ENCODE data around the gene TIAL1. TPM values are rescaled to one million over a fixed set of nuclear protein-coding genes. Genes with fewer than 3 reads are reported as not detected.

The TIAL1 gene
- total and polyA plus RNA-seq, 2 of the 13 experiments (the other 11 are each of a cell fraction or from before 2014, with no cell fraction given): 31.5 to 148 TPM

GRCh38 chr10:119525116-119525515 lies 71.6 kb downstream of the TIAL1 start:
- Histone ChIP-seq H3K4me3 (replicated peaks in 1 of 3; ENCODE audit: insufficient read depth in 1 of 3, low read depth in 2 of 3, low read length in 3 of 3) (no peak overlapping the region), H3K27ac (ENCODE audit: extremely low read length, insufficient read depth, low read length) (no peak overlapping the region), H3K36me3 (replicated peaks in 1 of 2; ENCODE audit: control insufficient read depth in 1 of 2, insufficient read depth in 2 of 2, low read length in 2 of 2) (no peaks in the 10 kb centered on the region), H3K27me3 (ENCODE audit: control insufficient read depth in 1 of 2, insufficient read depth in 2 of 2, low read length in 2 of 2) (no peaks in the 10 kb centered on the region), H4K20me1 (ENCODE audit: insufficient read depth, low read length) (no peaks in the 10 kb centered on the region), H3K9me3 (ENCODE audit: low read length) (no peaks in the 10 kb centered on the region), H3K4me1 (ENCODE audit: insufficient read depth, low read length) (peaks cover 24% of the 10 kb centered on the region), H3K9ac (ENCODE audit: insufficient read depth, low read depth, low read length) (no peak overlapping the region), H3K79me2 (ENCODE audit: insufficient read depth, low read length) (no peaks in the 10 kb centered on the region), H2AFZ (ENCODE audit: low read length) (no peak overlapping the region), H3K4me2 (ENCODE audit: low read depth, low read length) (no peak overlapping the region)
- WGBS (ENCODE audit: low lambda C conversion rate): 70% methylated on average over 5 of the region's 5 CpGs
- ATAC-seq: no peak
- no peak for FAIRE-seq
- CTCF ChIA-PET (ENCODE audit: low intra/inter-chr PET ratio, low total read pairs): no interaction called here
- no peak for DNase-seq (ENCODE audit: low spot score)
- BruUV-seq (replicated peaks): no TSS peak
- in situ Hi-C loops (cut with HindIII; ENCODE audit: extremely low pct_ligation_motif_present, low pct_unique_long_range_greater_than_20kb): loop anchor here (25.0 kb wide), 1 partner anchor 338 kb away; the partner anchor contains the start of gene PRDX3
- intact Hi-C loops (cut with micrococcal nuclease; ENCODE audit: unreplicated experiment): no loop called here
- no peak for TF ChIP-seq ATF4 (CRISPR knock-in tag; IDR thresholded peaks at IDR 0.05)
- no peak for TF ChIP-seq EP300 (IDR thresholded peaks at IDR 0.05; ENCODE audit: low read depth in 2 of 2, low read length in 2 of 2)
- no peak for TF ChIP-seq EP300 (CRISPR knock-in tag; IDR thresholded peaks at IDR 0.05; ENCODE audit: borderline replicate concordance)
- TF ChIP-seq GLI4 (CRISPR knock-in tag; IDR thresholded peaks at IDR 0.05; ENCODE audit: borderline replicate concordance): no peak
- TF ChIP-seq NCOA1 (CRISPR knock-in tag; IDR thresholded peaks at IDR 0.05): no peak
- no peak for TF ChIP-seq GFI1 (CRISPR knock-in tag; IDR thresholded peaks at IDR 0.05; ENCODE audit: borderline replicate concordance)
- TF ChIP-seq NFKBIZ (CRISPR knock-in tag; IDR thresholded peaks at IDR 0.05): no peak
- TF ChIP-seq ZNF674 (CRISPR knock-in tag; IDR thresholded peaks at IDR 0.05; ENCODE audit: low read depth): no peak
- no peak for TF ChIP-seq MIER2 (CRISPR knock-in tag; IDR thresholded peaks at IDR 0.05)
- no peak for TF ChIP-seq MAX (IDR thresholded peaks at IDR 0.05)
- POLR2A ChIA-PET: no interaction called here

Measured in HepG2 (cell line).